Mesenchymal stem cell (in vitro differentiated cells and primary cell): ENCODE data around the gene DDX41.
A peak's percentile ranks its signal among the peaks of the same experiment; 100 is the strongest.

Experiments used
- DNase-seq: peaks from one replicate; pipeline ENCODE4 v3.0.0-alpha.2; 2013
- H2AFZ ChIP-seq: one replicate; pipeline ENCODE4 v1.6.1; 2013; ENCODE audit warnings: low read depth, mild to moderate bottlenecking, control low read depth, inconsistent platforms, low read length, moderate library complexity
- H2AK5ac ChIP-seq: 2 replicates; pipeline ENCODE4 v1.6.1; 2013; ENCODE audit warnings: low read length, moderate library complexity, mild to moderate bottlenecking, inconsistent platforms; ENCODE audit not compliant: severe bottlenecking
- H2BK120ac ChIP-seq: one replicate; pipeline ENCODE4 v1.6.1; 2013; ENCODE audit warnings: low read depth, mild to moderate bottlenecking, inconsistent platforms, low read length, moderate library complexity
- H2BK12ac ChIP-seq, 2 experiments: one replicate each; pipeline ENCODE4 v1.6.1; 2013; ENCODE audit warnings: inconsistent platforms in 2 of 2, low read length in 2 of 2, mild to moderate bottlenecking in 2 of 2, moderate library complexity in 2 of 2, control low read depth in 1 of 2
- H2BK15ac ChIP-seq: one replicate; pipeline ENCODE4 v1.6.1; 2013; ENCODE audit warnings: mild to moderate bottlenecking, low read depth, inconsistent platforms; ENCODE audit not compliant: poor library complexity, severe bottlenecking
- H2BK5ac ChIP-seq: 2 replicates; pipeline ENCODE4 v1.6.1; 2013; ENCODE audit warnings: low read depth, mild to moderate bottlenecking, low read length, control low read depth, inconsistent platforms; ENCODE audit not compliant: poor library complexity, severe bottlenecking
- H3K14ac ChIP-seq, 2 experiments: one replicate each; pipeline ENCODE4 v1.6.1; 2013; ENCODE audit warnings: inconsistent platforms in 2 of 2, low read length in 2 of 2, control low read depth in 1 of 2, mild to moderate bottlenecking in 1 of 2, moderate library complexity in 1 of 2
- H3K18ac ChIP-seq, 2 experiments: one replicate each; pipeline ENCODE4 v1.6.1; 2013; ENCODE audit warnings: inconsistent platforms in 2 of 2, low read length in 2 of 2, control low read depth in 1 of 2, low read depth in 1 of 2, mild to moderate bottlenecking in 1 of 2
- H3K23ac ChIP-seq, 2 experiments: one replicate each; pipeline ENCODE4 v1.6.1; 2013; ENCODE audit warnings: inconsistent platforms in 2 of 2, low read length in 2 of 2, mild to moderate bottlenecking in 2 of 2, moderate library complexity in 2 of 2, control low read depth in 1 of 2
- H3K27ac ChIP-seq: 2 replicates; pipeline ENCODE4 v1.5.1; 2013; ENCODE audit warnings: mild to moderate bottlenecking, moderate library complexity, low read length, control low read depth, inconsistent platforms; ENCODE audit not compliant: poor library complexity, severe bottlenecking
- H3K27me3 ChIP-seq, 2 experiments: 2 replicates each; pipeline versions ENCODE4 v1.6.1 to v1.7.0; 2013; ENCODE audit warnings: low read length in 2 of 2, mild to moderate bottlenecking in 2 of 2, moderate library complexity in 2 of 2, control low read depth in 1 of 2, inconsistent platforms in 1 of 2; ENCODE audit not compliant: control insufficient read depth in 1 of 2, insufficient read depth in 1 of 2
- H3K36me3 ChIP-seq, 2 experiments: 2 replicates each; pipeline versions ENCODE4 v1.6.1 to v1.7.0; 2013; ENCODE audit warnings: low read length in 2 of 2, control low read depth in 1 of 2, inconsistent platforms in 1 of 2, low read depth in 1 of 2, mild to moderate bottlenecking in 1 of 2; ENCODE audit not compliant: insufficient read depth in 2 of 2, control insufficient read depth in 1 of 2
- H3K4ac ChIP-seq, 2 experiments: one replicate each; pipeline ENCODE4 v1.6.1; 2013; ENCODE audit warnings: inconsistent platforms in 2 of 2, low read length in 2 of 2, mild to moderate bottlenecking in 2 of 2, moderate library complexity in 2 of 2, control low read depth in 1 of 2, low read depth in 1 of 2
- H3K4me1 ChIP-seq: 2 replicates; pipeline ENCODE4 v1.6.1; 2013; ENCODE audit warnings: low read depth, low read length, control low read depth; ENCODE audit not compliant: control insufficient read depth, insufficient read depth
- H3K4me2 ChIP-seq: 2 replicates; pipeline ENCODE4 v1.6.1; 2013; ENCODE audit warnings: low read length, mild to moderate bottlenecking, inconsistent platforms; ENCODE audit not compliant: poor library complexity, severe bottlenecking
- H3K4me3 ChIP-seq, 2 experiments: 2 replicates each; pipeline versions ENCODE4 v1.5.1 to v1.7.0; 2013; ENCODE audit warnings: low read length in 2 of 2, mild to moderate bottlenecking in 2 of 2, control low read depth in 1 of 2, low read depth in 1 of 2; ENCODE audit not compliant: insufficient read depth in 1 of 2
- H3K79me1 ChIP-seq: replicated peaks from 2 replicates; pipeline ENCODE4 v1.6.1; 2013; ENCODE audit warnings: mild to moderate bottlenecking, control low read depth, low read length, inconsistent platforms; ENCODE audit not compliant: poor library complexity, severe bottlenecking
- H3K9ac ChIP-seq: 2 replicates; pipeline ENCODE4 v1.7.0; 2013; ENCODE audit warnings: mild to moderate bottlenecking, low read length, moderate library complexity
- H3K9me3 ChIP-seq: 2 replicates; pipeline ENCODE4 v1.7.0; 2013; ENCODE audit warnings: mild to moderate bottlenecking, low read length; ENCODE audit not compliant: control insufficient read depth
- H4K8ac ChIP-seq: one replicate; pipeline ENCODE4 v1.6.1; 2013; ENCODE audit warnings: inconsistent platforms, mild to moderate bottlenecking, low read length, moderate library complexity
- H4K91ac ChIP-seq: one replicate; pipeline ENCODE4 v1.6.1; 2013; ENCODE audit warnings: mild to moderate bottlenecking, low read length, inconsistent platforms
- WGBS: methylation state at CpG from one replicate; pipeline ENCODE4 v1.1.7; 2013; ENCODE audit warnings: mixed read lengths; 5-methylcytosine and 5-hydroxymethylcytosine counted together

Gene DDX41

DNA sequence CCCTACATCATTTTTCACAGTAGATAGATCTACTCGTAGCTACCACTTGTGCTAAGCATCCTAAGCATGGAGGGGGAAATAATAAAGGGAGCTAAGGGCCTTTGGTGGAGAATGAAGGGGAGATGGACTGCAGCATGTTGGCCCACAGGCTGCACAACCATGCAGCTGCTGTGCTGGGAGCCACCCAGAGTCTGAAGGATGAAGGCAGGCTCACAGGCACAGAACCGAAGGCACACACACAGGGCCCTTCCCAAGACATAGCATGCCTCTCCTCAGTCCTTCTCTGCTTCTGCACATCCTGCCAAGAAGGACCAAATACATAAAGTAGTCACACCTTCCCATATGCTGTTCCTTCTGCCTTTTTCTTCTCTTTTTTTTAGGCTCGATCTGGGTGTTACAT, 31.0 kb upstream of the DDX41 start:
- Histone ChIP-seq H2BK15ac (no peak overlapping the region), H2BK120ac (no peak overlapping the region), H2AK5ac (peak overlapping the region; percentile 26), H3K14ac (peak overlapping the region in 1 of 2 experiments; percentile 69), H3K23ac (no peak overlapping the region), H2BK5ac (no peak overlapping the region), H3K27me3 (no peaks in the 10 kb centered on the region), H4K91ac (peak overlapping the region; percentile 43), H3K9ac (no peak overlapping the region), H3K36me3 (peaks cover 8 to 23% of the 10 kb centered on the region in 2 experiments), H3K9me3 (no peaks in the 10 kb centered on the region), H3K4me3 (no peak overlapping the region), H3K4me1 (peaks cover 19% of the 10 kb centered on the region), H3K27ac (peak overlapping the region; percentile 35), H4K8ac (peak overlapping the region; percentile 8), H2AFZ (no peak overlapping the region), H2BK12ac (peak overlapping the region in 1 of 2 experiments; percentile 58), H3K4ac (peak overlapping the region; percentile 1 to 19), H3K79me1 (peaks cover 15% of the 10 kb centered on the region), H3K4me2 (no peak overlapping the region), H3K18ac (peak overlapping the region; percentile 26 to 74)
- no peak for DNase-seq
- 95% methylated on average over 2 of the region's 3 CpGs for WGBS

DNA sequence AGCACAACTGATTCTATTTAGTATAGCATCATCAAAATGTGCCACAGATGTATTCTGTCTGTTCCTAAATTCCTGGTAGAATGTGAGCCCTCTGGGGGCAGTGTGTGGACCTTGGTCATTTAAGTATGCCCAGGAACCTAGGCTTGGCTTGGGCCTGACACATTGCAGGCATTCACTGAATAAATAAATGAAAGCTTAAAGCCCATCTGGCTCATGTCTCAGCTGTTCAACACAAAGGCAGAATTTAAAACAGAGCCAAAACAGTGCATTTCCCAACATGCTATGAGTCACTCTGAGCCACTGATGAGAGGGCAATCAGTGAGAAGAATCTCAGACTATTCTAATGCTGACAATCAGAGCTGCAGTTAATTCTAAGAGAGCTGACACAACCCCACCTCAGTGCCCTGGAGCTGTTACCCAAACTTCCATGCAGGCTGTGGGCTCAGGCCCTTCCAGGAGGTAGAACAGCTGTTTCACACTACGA, 29.5 kb upstream of the DDX41 start:
- Histone ChIP-seq H2AFZ (no peak overlapping the region), H3K36me3 (peaks cover 8 to 17% of the 10 kb centered on the region in 2 experiments), H4K8ac (no peak overlapping the region), H3K9ac (peak overlapping the region; percentile 80), H3K9me3 (no peaks in the 10 kb centered on the region), H4K91ac (no peak overlapping the region), H2BK15ac (no peak overlapping the region), H3K4me1 (peaks cover 16% of the 10 kb centered on the region), H3K4me3 (peak overlapping the region in 1 of 2 experiments; percentile 50), H3K27ac (peak overlapping the region; percentile 89), H2BK5ac (no peak overlapping the region), H3K4ac (no peak overlapping the region), H3K23ac (no peak overlapping the region), H2AK5ac (peak overlapping the region; percentile 24), H3K27me3 (no peaks in the 10 kb centered on the region), H3K14ac (no peak overlapping the region), H3K18ac (peak overlapping the region in 1 of 2 experiments; percentile 80), H2BK12ac (no peak overlapping the region), H3K4me2 (no peak overlapping the region), H3K79me1 (peaks cover 14% of the 10 kb centered on the region), H2BK120ac (no peak overlapping the region)
- WGBS, result 0% methylated on average over 1 of the region's 1 CpG
- DNase-seq, result peak; percentile 99

DNA sequence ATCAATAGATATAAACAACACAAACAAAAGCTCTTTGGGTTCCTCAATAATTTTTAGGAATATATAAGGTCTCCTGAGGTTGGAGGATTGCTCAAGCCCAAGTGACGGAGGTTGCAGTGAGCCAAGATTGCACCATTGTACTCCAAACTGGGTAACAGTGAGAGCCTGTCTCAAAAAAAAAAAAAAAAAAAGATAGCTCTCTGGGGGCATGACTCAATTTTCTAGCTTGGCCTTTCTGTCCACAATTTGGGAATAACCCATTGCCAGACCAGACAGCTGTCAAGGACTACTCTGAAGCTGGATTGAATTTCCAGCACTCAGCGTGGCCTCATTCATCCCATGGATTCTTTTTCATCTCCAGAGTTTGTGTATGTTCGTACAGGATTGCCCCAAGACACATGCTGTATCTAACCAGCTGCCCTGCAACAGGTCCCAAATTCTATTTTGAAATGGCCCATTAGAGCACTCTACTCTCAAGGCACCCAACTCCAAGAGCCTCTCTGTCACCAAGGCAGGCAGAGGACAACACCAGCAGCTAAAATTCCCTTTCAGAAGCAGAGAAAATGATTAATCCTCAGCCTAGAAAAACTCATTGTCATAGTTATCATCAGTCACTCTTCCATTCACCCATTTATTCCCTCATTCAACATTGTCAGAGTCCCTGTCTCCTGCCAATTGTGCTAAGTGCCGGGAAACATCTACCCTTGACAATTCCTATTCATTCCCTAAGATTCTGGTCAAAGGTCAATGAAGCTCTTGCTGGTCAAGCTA, 28.9 kb upstream of the DDX41 start:
- Histone ChIP-seq H3K4ac (peak overlapping the region; percentile 47 to 95), H3K4me2 (no peak overlapping the region), H2AFZ (no peak overlapping the region), H3K36me3 (peaks cover 5 to 12% of the 10 kb centered on the region in 2 experiments), H2BK12ac (no peak overlapping the region), H3K9ac (peak overlapping the region; percentile 80), H3K79me1 (peaks cover 13% of the 10 kb centered on the region), H4K8ac (peak overlapping the region; percentile 80), H3K4me3 (peak overlapping the region in 1 of 2 experiments; percentile 50), H3K9me3 (no peaks in the 10 kb centered on the region), H3K23ac (peak overlapping the region in 1 of 2 experiments; percentile 9), H3K18ac (peak overlapping the region; percentile 28 to 80), H3K27ac (peak overlapping the region; percentile 89), H2BK5ac (no peak overlapping the region), H4K91ac (peak overlapping the region; percentile 61), H2BK120ac (peak overlapping the region; percentile 85), H2BK15ac (no peak overlapping the region), H3K4me1 (peaks cover 16% of the 10 kb centered on the region), H3K14ac (no peak overlapping the region), H2AK5ac (peak overlapping the region; percentile 53), H3K27me3 (no peaks in the 10 kb centered on the region)
- WGBS, result 34% methylated on average over 4 of the region's 4 CpGs
- DNase-seq, result peak; percentile 90

DNA sequence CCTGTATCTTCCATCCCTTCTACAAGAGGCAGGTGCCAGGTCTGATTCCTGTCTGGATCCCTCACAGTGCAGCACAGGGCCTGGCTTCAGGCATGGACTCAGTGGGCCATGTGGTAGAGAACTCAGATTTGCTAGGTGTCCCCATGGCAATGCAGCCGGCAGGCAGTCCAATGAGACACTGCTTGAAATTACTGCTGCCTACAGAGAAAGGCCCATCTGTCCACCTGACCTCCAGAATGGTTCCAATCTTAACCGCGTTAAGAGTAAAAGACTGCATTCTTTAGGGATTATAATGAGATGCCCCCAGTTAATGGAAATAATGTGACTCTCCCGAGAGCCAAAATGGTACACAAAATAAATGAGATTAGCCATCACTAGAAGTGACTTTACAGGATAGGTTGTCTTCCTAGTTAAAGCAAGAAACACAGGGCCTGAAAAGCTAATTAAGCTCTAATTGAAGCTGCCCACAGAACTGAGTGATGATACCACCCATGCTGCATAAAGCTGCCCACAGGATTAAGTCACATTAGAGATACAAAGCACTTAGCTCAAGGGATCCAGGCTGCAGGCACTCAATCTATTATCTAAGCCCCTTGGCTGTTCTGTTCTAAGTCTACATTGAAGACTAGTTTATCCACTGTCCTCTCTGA, 26.2 kb upstream of the DDX41 start:
- H2BK12ac ChIP-seq, result peak overlapping the region in 1 of 2 experiments; percentile 25
- no peaks in the 10 kb centered on the region for H3K27me3 ChIP-seq
- WGBS, result 100% methylated on average over 4 of the region's 4 CpGs

More for the DNA sequence above, 26.2 kb upstream of the DDX41 start:
- peak overlapping the region in 1 of 2 experiments; percentile 91 for H3K23ac ChIP-seq
- no peak overlapping the region for H3K4me2 ChIP-seq
- no peak overlapping the region for H2BK5ac ChIP-seq
- no peak overlapping the region for H3K9ac ChIP-seq
- no peak overlapping the region for H3K4me3 ChIP-seq
- H3K79me1 ChIP-seq, result peaks cover 7% of the 10 kb centered on the region
- H3K4ac ChIP-seq, result no peak overlapping the region
- H4K8ac ChIP-seq, result no peak overlapping the region
- H4K91ac ChIP-seq, result peak overlapping the region; percentile 63
- peaks cover 12 to 14% of the 10 kb centered on the region in 2 experiments for H3K36me3 ChIP-seq
- DNase-seq, result no peak
- no peak overlapping the region for H3K27ac ChIP-seq
- peaks cover 24% of the 10 kb centered on the region for H3K4me1 ChIP-seq
- H3K18ac ChIP-seq, result no peak overlapping the region
- no peak overlapping the region for H2BK120ac ChIP-seq
- H2BK15ac ChIP-seq, result no peak overlapping the region
- H2AK5ac ChIP-seq, result peak overlapping the region; percentile 31
- no peaks in the 10 kb centered on the region for H3K9me3 ChIP-seq
- H3K14ac ChIP-seq, result peak overlapping the region in 1 of 2 experiments; percentile 18
- H2AFZ ChIP-seq, result no peak overlapping the region
